Tibial artery (tissue), 4 donors: Measurements from ENCODE around the gene SPATA9.

ENCODE experiments used
- DNase-seq, 2 donors: peaks; one replicate each; pipeline ENCODE4 v3.0.0-alpha.2; 2019
- H3K27ac ChIP-seq, 2 donors: fragments of 200-600 bp; sonication (generic) in 1 of 2; 1 replicate in 1 of 2; 2 replicates in 1 of 2; pipeline ENCODE4 v1.5.1; 2018 to 2019; ENCODE audit warnings: mild to moderate bottlenecking in 1 of 2
- H3K27me3 ChIP-seq, 2 donors: fragments of 200-600 bp; sonication (generic) in 1 of 2; one replicate each; pipeline versions ENCODE4 v1.5.1 to v1.6.0; 2016 to 2019
- H3K36me3 ChIP-seq, 3 donors: fragments of 200-600 bp; sonication (generic) in 2 of 3; one replicate each; pipeline ENCODE4 v1.5.1; 2016 to 2019; ENCODE audit warnings: mild to moderate bottlenecking in 2 of 3
- H3K4me1 ChIP-seq, 4 donors: fragments of 200-600 bp; sonication (generic) in 2 of 4; 1 replicate in 3 of 4; 2 replicates in 1 of 4; pipeline ENCODE4 v1.5.1; 2016 to 2019
- H3K4me3 ChIP-seq, 2 donors: fragments of 200-600 bp; sonication (generic) in 1 of 2; 1 replicate in 1 of 2; 2 replicates in 1 of 2; pipeline ENCODE4 v1.5.1; 2018 to 2019; ENCODE audit warnings: mild to moderate bottlenecking in 2 of 2
- H3K9me3 ChIP-seq, 3 donors: fragments of 200-600 bp; sonication (generic) in 1 of 3; one replicate each; pipeline ENCODE4 v1.5.1; 2016 to 2019
- intact Hi-C: fragments of 100-400 bp; cut with DNase I; formaldehyde crosslinking; loops from one replicate; pipeline ENCODE4 v1.15.0; 2023; ENCODE audit warnings: low total_unique reads
- TF ChIP-seq, protein P1 (sequence below), 2 experiments: fragments of 200-600 bp in 1 of 2; fragments of 450-650 bp in 1 of 2; IDR thresholded peaks; one replicate each; pipeline ENCODE4 v1.5.1; 2017 to 2019; ENCODE audit warnings: antibody characterized with exemption in 2 of 2, mild to moderate bottlenecking in 1 of 2, moderate library complexity in 1 of 2

Gene SPATA9

DNA sequence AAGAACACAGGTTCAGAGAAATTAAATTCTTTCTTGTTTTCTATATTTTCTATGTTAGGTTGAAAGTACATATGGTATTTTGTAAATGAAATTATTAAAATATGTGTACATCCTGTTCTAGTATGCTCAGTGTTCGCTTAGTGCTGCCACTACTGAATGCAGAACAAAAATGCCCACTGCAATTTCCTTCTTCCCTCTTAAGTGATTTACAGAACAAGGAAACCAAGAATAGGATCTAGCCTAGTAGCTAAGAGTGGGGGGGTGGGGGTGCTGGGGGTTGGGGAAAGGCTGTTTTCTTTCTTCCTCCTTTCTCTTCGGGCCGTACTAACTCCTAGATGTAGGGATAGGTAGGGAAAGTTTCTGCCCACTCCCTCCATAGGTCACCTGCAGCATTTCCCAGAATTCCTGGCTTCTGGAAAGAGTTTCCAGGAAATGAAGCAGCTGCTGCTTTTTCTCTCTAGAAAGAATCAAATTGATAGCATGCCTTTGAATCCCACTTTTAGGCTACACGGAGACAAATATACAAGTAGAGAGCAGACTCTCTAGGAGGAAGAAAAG, 15.7 kb downstream of the SPATA9 start:
- Histone ChIP-seq H3K27ac (no peak overlapping the region), H3K9me3 (no peaks in the 10 kb centered on the region), H3K4me3 (no peak overlapping the region), H3K27me3 (no peaks in the 10 kb centered on the region), H3K36me3 (no peaks in the 10 kb centered on the region), H3K4me1 (peaks cover 0 to 14% (median 9%) of the 10 kb centered on the region in 4 donors)
- DNase-seq: no peak
- TF ChIP-seq, protein P1, sequence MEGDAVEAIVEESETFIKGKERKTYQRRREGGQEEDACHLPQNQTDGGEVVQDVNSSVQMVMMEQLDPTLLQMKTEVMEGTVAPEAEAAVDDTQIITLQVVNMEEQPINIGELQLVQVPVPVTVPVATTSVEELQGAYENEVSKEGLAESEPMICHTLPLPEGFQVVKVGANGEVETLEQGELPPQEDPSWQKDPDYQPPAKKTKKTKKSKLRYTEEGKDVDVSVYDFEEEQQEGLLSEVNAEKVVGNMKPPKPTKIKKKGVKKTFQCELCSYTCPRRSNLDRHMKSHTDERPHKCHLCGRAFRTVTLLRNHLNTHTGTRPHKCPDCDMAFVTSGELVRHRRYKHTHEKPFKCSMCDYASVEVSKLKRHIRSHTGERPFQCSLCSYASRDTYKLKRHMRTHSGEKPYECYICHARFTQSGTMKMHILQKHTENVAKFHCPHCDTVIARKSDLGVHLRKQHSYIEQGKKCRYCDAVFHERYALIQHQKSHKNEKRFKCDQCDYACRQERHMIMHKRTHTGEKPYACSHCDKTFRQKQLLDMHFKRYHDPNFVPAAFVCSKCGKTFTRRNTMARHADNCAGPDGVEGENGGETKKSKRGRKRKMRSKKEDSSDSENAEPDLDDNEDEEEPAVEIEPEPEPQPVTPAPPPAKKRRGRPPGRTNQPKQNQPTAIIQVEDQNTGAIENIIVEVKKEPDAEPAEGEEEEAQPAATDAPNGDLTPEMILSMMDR (IDR thresholded peaks at IDR 0.05): no peak
- intact Hi-C loops: loop anchor here (10.0 kb wide), 1 partner anchor 118 kb away; no protein-coding TSS in a partner anchor

DNA sequence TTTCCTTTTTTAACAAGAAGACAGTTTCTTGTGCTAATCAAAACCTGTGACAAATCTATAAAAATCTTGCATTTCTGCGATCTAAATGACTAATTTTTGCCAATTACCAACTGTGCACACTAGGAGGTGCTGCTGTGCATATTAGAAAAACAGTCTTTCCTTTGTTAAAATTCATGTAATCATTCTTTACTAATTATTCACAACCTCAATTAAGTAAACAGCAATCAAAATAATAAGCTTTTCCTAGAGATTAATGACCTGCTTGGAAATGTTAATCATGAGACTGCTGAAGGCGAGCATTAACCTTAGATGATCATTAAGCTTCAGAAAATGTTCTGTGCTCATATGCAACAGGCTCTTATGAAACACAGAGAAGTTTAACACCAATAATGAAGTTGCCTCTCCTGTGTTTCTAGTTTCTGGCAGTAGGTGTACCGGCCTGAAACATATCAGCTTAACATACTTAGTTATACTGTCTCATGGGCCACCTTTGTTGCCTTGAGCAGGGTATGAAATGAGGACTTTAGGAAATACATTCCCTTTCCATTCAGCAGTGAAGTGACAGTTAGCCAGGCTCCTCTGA, 18.5 kb downstream of the SPATA9 start:
- peak in 1 of 2 donors; percentile 38 for DNase-seq
- TF ChIP-seq, protein P1 (IDR thresholded peaks at IDR 0.05): peak; percentile 76 to 80
- Histone ChIP-seq H3K36me3 (no peaks in the 10 kb centered on the region), H3K27ac (no peak overlapping the region), H3K4me3 (no peak overlapping the region), H3K4me1 (peaks cover 0 to 3% (median under 1%) of the 10 kb centered on the region in 4 donors), H3K9me3 (no peaks in the 10 kb centered on the region), H3K27me3 (no peaks in the 10 kb centered on the region)
- intact Hi-C loops: loop anchor here (5.0 to 10.0 kb wide), 2 partner anchors 68 to 121 kb away; partner anchors contain the start of gene RHOBTB3

DNA sequence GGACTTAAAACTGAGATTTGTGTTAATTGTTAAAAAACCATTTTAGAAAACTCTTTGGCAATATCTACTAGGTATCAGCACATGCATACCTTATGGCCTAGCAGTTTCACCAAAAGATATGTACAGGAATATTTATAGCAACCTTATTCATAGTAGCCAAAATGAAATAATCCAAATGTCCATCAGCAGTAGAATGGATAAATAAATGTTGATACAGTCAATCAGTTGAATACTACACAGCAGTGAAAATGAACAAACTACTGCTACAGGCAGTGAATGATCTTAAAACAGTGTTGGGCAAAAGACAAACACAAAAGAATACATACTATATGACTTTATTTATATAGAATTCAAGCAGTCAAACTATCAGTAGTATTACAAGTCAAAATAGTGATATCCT, 19.8 kb downstream of the SPATA9 start:
- Histone ChIP-seq H3K4me3 (no peak overlapping the region), H3K9me3 (no peaks in the 10 kb centered on the region)
- intact Hi-C loops: loop anchor here (5.0 to 10.0 kb wide), 2 partner anchors 69 to 122 kb away; partner anchors contain the start of gene RHOBTB3

DNA sequence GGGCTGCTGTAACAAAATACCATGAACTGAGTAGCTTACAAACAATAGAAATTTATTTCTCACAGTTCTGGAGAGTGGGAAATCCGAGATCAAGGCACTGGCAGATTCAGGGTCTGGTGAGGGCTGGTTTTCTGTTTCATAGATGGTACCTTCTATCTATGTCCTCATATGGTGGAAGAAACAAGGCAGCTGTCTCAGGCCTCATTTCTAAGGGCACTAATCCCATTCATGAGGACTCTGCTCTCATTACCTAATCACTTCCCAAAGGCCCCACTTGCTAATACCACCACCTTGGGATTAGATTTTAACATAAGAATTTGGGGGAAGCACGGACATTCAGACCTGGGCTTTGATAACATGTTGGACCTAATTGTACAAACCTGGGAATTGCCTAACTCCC, 22.7 kb downstream of the SPATA9 start:
- no peaks in the 10 kb centered on the region for H3K27me3 ChIP-seq
- TF ChIP-seq, protein P1 (IDR thresholded peaks at IDR 0.05): no peak
- no peaks in the 10 kb centered on the region for H3K9me3 ChIP-seq
- H3K27ac ChIP-seq: no peak overlapping the region
- H3K4me3 ChIP-seq: no peak overlapping the region
- H3K36me3 ChIP-seq: no peaks in the 10 kb centered on the region
- H3K4me1 ChIP-seq: no peaks in the 10 kb centered on the region
- intact Hi-C loops: loop anchor here (5.0 to 10.0 kb wide), 2 partner anchors 72 to 125 kb away; partner anchors contain the start of gene RHOBTB3
- DNase-seq: no peak

More for the DNA sequence above, 19.8 kb downstream of the SPATA9 start:
- no peak for DNase-seq
- Histone ChIP-seq H3K27ac (no peak overlapping the region), H3K36me3 (no peaks in the 10 kb centered on the region), H3K27me3 (no peaks in the 10 kb centered on the region), H3K4me1 (no peaks in the 10 kb centered on the region)
- TF ChIP-seq, protein P1 (IDR thresholded peaks at IDR 0.05): no peak

DNA sequence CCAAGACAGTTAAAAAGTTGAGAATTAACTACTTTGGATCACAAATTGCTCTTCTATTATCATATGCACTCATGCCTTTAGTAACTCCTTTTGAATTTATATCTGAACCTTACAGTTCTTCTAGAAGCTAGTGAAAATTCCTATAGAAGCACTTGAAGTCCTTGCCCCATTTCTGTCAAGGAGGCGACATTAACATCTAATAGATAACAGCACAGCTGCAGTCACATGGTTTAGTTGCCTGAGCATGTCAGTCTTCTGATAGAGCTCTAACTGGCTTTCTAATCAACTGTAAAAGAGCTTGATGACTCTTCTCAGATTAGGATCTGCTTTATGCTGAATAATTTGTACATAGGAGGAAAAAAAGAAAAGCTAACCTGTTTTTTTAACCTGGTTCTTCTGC, 27.2 kb downstream of the SPATA9 start:
- TF ChIP-seq, protein P1 (IDR thresholded peaks at IDR 0.05): no peak
- intact Hi-C loops: no loop called here
- DNase-seq: no peak
- Histone ChIP-seq H3K9me3 (no peaks in the 10 kb centered on the region), H3K27me3 (no peaks in the 10 kb centered on the region), H3K4me1 (no peaks in the 10 kb centered on the region), H3K27ac (no peak overlapping the region), H3K36me3 (peaks cover 0 to 5% (median 0%) of the 10 kb centered on the region in 3 donors), H3K4me3 (no peak overlapping the region)
